ENCODE measurements around the gene TRIM29. TPM values are rescaled to one million over a fixed set of nuclear protein-coding genes. Genes with fewer than 3 reads are reported as not detected.
"Not testable (repeated sequence)": the region's sequence is repeated elsewhere in the genome, so short reads cannot be mapped to it uniquely, and the experiment has no call there.

Gene TRIM29
- total RNA-seq, 2 experiments from 2014 or later: not detected

GRCh38 chr11:120180551-120181232 lies 42.8 kb upstream of the TRIM29 start:
- H3K27ac Mint-ChIP-seq: no peak overlapping the region
- intact Hi-C loops (cut with micrococcal nuclease): no loop called here
- peaks cover 10% of the 10 kb centered on the region for H3K27me3 Mint-ChIP-seq
- no peak for DNase-seq
- H3K4me3 Mint-ChIP-seq: no peak overlapping the region
- H3K9me3 Mint-ChIP-seq: no peaks in the 10 kb centered on the region
- no peaks in the 10 kb centered on the region for H3K36me3 Mint-ChIP-seq
- H3K4me1 Mint-ChIP-seq (ENCODE audit: low read depth): no peaks in the 10 kb centered on the region
- POLR2A ChIA-PET: no interaction called here
- CTCF ChIA-PET: interaction anchor here (0.9 to 3.1 kb wide), 2 partner anchors 12 to 27 kb away, joined by 3 to 8 read pairs; no protein-coding TSS in a partner anchor

GRCh38 chr11:120180063-120180462 lies 42.1 kb upstream of the TRIM29 start:
- CTCF ChIA-PET: interaction anchor here (0.6 to 3.1 kb wide), 3 partner anchors 11 to 120 kb away, joined by 3 to 8 read pairs (median 3); no protein-coding TSS in a partner anchor
- H3K36me3 Mint-ChIP-seq; H3K9me3 Mint-ChIP-seq; H3K27ac Mint-ChIP-seq; POLR2A ChIA-PET; DNase-seq; H3K4me3 Mint-ChIP-seq; H3K4me1 Mint-ChIP-seq (ENCODE audit: low read depth); H3K27me3 Mint-ChIP-seq; intact Hi-C loops (cut with micrococcal nuclease): not testable (repeated sequence)

GRCh38 chr11:120179057-120179672 lies 41.3 kb upstream of the TRIM29 start:
- Mint-ChIP-seq H3K4me3 (no peak overlapping the region), H3K27me3 (peaks cover 14% of the 10 kb centered on the region), H3K36me3 (no peaks in the 10 kb centered on the region), H3K27ac (no peak overlapping the region), H3K9me3 (no peaks in the 10 kb centered on the region), H3K4me1 (ENCODE audit: low read depth) (no peaks in the 10 kb centered on the region)
- no peak for DNase-seq
- ChIA-PET POLR2A (no interaction called here), CTCF (interaction anchor here (1.1 to 3.1 kb wide), 4 partner anchors 9 to 124 kb away, joined by 3 to 8 read pairs (median 6); no protein-coding TSS in a partner anchor)
- intact Hi-C loops (cut with micrococcal nuclease): no loop called here

- Mint-ChIP-seq H3K27ac (no peak overlapping the region), H3K36me3 (no peaks in the 10 kb centered on the region), H3K27me3 (peaks cover 13% of the 10 kb centered on the region), H3K4me3 (no peak overlapping the region), H3K4me1 (ENCODE audit: low read depth) (no peaks in the 10 kb centered on the region), H3K9me3 (no peaks in the 10 kb centered on the region)
- ChIA-PET POLR2A (no interaction called here), CTCF (interaction anchor here (1.2 to 2.4 kb wide), 3 partner anchors 9 to 125 kb away, joined by 4 to 11 read pairs (median 8); no protein-coding TSS in a partner anchor)
- no peak for DNase-seq
- intact Hi-C loops (cut with micrococcal nuclease): no loop called here
These were observed 40.7 kb upstream of the TRIM29 start for GRCh38 chr11:120178561-120179056.

- Mint-ChIP-seq H3K36me3 (no peaks in the 10 kb centered on the region), H3K9me3 (no peaks in the 10 kb centered on the region), H3K27ac (no peak overlapping the region), H3K4me1 (ENCODE audit: low read depth) (peaks cover 2% of the 10 kb centered on the region), H3K27me3 (peaks cover 33% of the 10 kb centered on the region), H3K4me3 (no peak overlapping the region)
- ChIA-PET CTCF (interaction anchor here (1.7 to 8.6 kb wide), 2 partner anchors 53 to 127 kb away, joined by 3 to 66 read pairs; no protein-coding TSS in a partner anchor), POLR2A (no interaction called here)
- intact Hi-C loops (cut with micrococcal nuclease): no loop called here
- no peak for DNase-seq
These were observed 37.0 kb upstream of the TRIM29 start for GRCh38 chr11:120174866-120175265.

- CTCF ChIA-PET: interaction anchor here (0.7 to 8.6 kb wide), 3 partner anchors 54 to 128 kb away, joined by 3 to 66 read pairs (median 3); no protein-coding TSS in a partner anchor
- DNase-seq: no peak
These were observed 35.9 kb upstream of the TRIM29 start for GRCh38 chr11:120173807-120174206.

DNA sequence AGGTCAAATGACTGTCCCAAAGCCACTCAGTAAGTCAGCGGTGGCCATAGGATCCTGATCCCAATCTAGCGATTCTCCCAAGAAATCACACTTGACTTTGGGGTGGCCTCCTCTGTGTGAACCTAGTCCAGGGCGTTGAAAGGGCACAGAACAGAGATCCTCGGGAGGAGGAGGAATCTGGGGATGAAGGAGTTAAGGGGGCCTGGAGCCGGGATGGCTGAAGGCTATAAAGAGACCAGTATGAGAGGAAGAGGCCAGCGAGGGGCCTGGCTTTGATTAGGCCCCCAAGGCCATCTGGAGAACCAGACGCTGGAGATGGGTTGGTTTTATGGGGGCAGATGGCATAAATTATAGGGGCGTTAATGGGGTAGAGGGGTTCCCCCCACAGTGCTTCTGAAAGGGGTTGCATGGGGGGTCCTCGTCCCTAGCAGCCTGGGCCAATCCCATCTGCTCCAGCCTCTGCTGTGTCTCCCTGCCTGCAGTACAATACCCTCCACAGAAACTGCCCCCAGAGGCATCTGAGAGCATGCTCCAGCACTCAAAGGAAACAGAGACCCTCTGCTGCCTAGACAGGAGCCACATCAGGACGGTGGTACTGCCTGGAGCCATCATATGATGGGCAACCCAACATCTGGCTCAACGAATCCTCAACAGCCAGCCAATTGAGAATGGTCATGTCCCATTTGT lies 35.2 kb upstream of the TRIM29 start:
- H3K36me3 Mint-ChIP-seq: no peaks in the 10 kb centered on the region
- no peak overlapping the region for H3K4me3 Mint-ChIP-seq
- CTCF ChIA-PET: interaction anchor here (1.5 to 8.6 kb wide), 4 partner anchors 10 to 128 kb away, joined by 3 to 66 read pairs (median 20); no protein-coding TSS in a partner anchor
- peaks cover 7% of the 10 kb centered on the region for H3K4me1 Mint-ChIP-seq (ENCODE audit: low read depth)
- POLR2A ChIA-PET: no interaction called here
- intact Hi-C loops (cut with micrococcal nuclease): no loop called here
- DNase-seq: no peak
- no peaks in the 10 kb centered on the region for H3K9me3 Mint-ChIP-seq
- no peak overlapping the region for H3K27ac Mint-ChIP-seq
- peaks cover 44% of the 10 kb centered on the region for H3K27me3 Mint-ChIP-seq

More at GRCh38 chr11:120173807-120174206, 35.9 kb upstream of the TRIM29 start:
- Mint-ChIP-seq H3K36me3 (no peaks in the 10 kb centered on the region), H3K27me3 (peaks cover 38% of the 10 kb centered on the region), H3K4me3 (no peak overlapping the region), H3K4me1 (ENCODE audit: low read depth) (peaks cover 4% of the 10 kb centered on the region), H3K27ac (no peak overlapping the region), H3K9me3 (no peaks in the 10 kb centered on the region)
- POLR2A ChIA-PET: no interaction called here
- intact Hi-C loops (cut with micrococcal nuclease): no loop called here

DNA sequence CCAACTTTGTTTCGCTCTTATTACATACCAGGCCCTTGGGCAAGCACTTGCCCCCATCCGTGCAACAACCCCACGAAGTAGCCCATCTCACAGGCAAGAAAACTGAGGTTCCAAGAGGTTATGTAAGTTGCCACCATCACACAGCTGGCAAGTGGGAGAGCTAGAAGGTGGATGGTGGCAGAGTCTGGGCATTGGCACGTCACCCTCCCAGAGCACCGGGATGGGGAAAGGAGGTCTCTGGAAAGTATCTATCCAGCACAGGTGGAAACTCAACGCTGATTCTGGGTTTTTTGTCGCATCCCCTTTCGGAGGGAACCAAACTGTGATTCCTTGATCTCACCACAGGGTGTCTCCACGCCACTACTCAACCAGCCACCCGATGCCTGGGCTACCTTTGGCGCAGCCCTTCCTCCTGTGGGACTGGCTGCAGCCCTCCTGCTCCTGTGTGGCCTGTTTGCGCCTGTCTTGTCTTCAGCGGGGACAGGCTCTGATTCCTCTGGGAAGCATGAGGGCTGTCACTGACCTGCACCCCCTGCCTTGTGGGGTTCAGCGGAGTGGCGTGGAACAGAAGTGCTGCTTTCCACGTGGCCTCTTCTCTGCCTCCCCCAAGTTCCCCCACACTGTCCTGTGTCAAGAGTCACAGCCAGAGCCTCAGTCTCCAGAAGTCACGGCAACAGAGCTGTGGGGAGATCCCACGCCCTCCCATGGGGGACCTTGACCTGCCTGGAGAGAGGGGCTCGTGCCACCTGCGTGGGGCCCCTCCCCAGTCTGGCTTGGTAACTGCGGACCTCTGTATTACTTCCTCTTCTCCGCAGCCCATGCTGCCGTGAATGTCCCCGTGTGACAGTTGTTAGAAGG lies 34.4 kb upstream of the TRIM29 start:
- DNase-seq: peak; percentile 63
- H3K36me3 Mint-ChIP-seq: no peaks in the 10 kb centered on the region
- ChIA-PET POLR2A (no interaction called here), CTCF (interaction anchor here (1.0 to 8.6 kb wide), 6 partner anchors 9 to 129 kb away, joined by 3 to 66 read pairs (median 8); partner anchors contain the start of gene POU2F3)
- peaks cover 7% of the 10 kb centered on the region for H3K4me1 Mint-ChIP-seq (ENCODE audit: low read depth)
- no peak overlapping the region for H3K4me3 Mint-ChIP-seq
- intact Hi-C loops (cut with micrococcal nuclease): loop anchor here (1.0 kb wide), 2 partner anchors 57 to 131 kb away; no protein-coding TSS in a partner anchor
- H3K27ac Mint-ChIP-seq: no peak overlapping the region
- no peaks in the 10 kb centered on the region for H3K9me3 Mint-ChIP-seq
- peaks cover 53% of the 10 kb centered on the region for H3K27me3 Mint-ChIP-seq

DNA sequence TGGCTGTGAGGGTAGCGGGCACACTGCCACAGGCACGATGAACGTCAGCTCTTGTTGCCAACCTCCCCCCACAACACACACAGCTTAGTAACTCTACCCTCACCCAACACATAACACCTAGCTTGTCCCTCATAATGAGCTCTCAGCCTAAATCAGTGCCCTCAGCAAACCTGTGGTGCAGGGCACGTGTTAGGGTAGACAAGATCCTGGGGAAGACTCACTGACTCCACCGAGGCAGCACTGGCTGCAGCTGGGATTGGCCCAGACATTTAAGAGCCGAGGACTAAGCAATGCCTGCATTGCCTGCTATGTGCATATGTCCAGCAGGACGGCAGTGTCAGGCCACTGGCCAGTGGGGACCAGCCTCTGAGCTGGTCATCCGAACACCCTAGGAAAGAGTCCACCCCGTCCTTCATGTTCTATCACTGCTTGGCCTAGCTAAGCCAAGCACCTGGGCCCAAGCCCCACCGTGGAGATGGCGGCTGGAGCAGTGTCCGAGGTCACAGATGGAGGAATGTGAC lies 32.9 kb upstream of the TRIM29 start:
- no peak overlapping the region for H3K27ac Mint-ChIP-seq
- peaks cover 68% of the 10 kb centered on the region for H3K27me3 Mint-ChIP-seq
- POLR2A ChIA-PET: no interaction called here
- H3K4me1 Mint-ChIP-seq (ENCODE audit: low read depth): peaks cover 7% of the 10 kb centered on the region
- DNase-seq: no peak
- no peaks in the 10 kb centered on the region for H3K36me3 Mint-ChIP-seq
- CTCF ChIA-PET: interaction anchor here (0.7 to 8.6 kb wide), 11 partner anchors 33 to 165 kb away, joined by 3 to 66 read pairs (median 4); partner anchors contain the start of gene POU2F3
- intact Hi-C loops (cut with micrococcal nuclease): no loop called here
- no peaks in the 10 kb centered on the region for H3K9me3 Mint-ChIP-seq
- no peak overlapping the region for H3K4me3 Mint-ChIP-seq

- H3K4me3 Mint-ChIP-seq: no peak overlapping the region
- ChIA-PET POLR2A (no interaction called here), CTCF (interaction anchor here (0.9 to 8.6 kb wide), 9 partner anchors 9 to 165 kb away, joined by 3 to 66 read pairs (median 4); no protein-coding TSS in a partner anchor)
- no peak for DNase-seq
- H3K9me3 Mint-ChIP-seq: no peaks in the 10 kb centered on the region
- peaks cover 7% of the 10 kb centered on the region for H3K4me1 Mint-ChIP-seq (ENCODE audit: low read depth)
- H3K27ac Mint-ChIP-seq: no peak overlapping the region
- no peaks in the 10 kb centered on the region for H3K36me3 Mint-ChIP-seq
- peaks cover 72% of the 10 kb centered on the region for H3K27me3 Mint-ChIP-seq
- intact Hi-C loops (cut with micrococcal nuclease): loop anchor here (1.0 kb wide), 1 partner anchor 40 kb away; no protein-coding TSS in a partner anchor
These were observed 32.2 kb upstream of the TRIM29 start for GRCh38 chr11:120169981-120170698.
